ENCODE data around the gene IRGQ.

DNA sequence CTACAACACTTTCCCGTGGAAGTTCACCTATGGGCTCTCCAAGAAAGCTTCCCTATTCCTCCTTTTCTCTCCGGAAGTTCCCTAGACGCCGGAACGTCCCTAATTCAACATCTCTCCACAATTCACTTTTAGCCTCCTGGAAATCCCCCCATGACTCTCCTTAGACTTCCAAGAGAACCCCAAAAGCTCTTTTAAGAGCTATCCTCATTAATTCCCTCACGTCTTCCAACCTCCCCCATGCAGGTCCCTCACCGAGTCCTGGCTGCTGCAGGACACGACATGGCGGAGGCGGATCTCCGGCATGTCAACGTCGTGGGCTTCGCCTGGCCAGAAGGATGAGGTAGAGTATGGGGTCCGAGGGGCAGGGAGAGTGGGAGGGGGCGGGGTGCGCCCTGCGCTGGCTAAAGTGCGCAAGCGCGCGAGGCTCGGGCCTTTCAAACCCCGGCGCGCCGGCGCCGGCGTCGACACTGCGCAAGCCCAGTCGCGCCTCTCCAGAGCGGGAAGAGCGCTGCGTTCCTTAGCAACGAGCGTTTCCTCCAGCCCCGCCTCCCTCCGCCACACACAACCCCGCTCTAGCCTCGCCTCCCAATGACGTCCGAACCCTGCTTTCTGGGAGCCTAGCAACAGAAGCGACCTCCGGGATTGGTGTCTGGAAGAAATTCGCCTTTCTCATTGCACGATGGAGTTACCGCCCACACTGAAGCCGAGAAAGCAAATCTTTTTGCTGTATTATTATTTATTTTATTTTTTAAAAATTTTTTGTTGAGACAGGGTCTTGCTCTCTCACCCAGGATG lies 20.6 kb downstream of the IRGQ start, which contains the start of the genes PINLYP and XRCC1:
- TF ChIP-seq, protein P1, sequence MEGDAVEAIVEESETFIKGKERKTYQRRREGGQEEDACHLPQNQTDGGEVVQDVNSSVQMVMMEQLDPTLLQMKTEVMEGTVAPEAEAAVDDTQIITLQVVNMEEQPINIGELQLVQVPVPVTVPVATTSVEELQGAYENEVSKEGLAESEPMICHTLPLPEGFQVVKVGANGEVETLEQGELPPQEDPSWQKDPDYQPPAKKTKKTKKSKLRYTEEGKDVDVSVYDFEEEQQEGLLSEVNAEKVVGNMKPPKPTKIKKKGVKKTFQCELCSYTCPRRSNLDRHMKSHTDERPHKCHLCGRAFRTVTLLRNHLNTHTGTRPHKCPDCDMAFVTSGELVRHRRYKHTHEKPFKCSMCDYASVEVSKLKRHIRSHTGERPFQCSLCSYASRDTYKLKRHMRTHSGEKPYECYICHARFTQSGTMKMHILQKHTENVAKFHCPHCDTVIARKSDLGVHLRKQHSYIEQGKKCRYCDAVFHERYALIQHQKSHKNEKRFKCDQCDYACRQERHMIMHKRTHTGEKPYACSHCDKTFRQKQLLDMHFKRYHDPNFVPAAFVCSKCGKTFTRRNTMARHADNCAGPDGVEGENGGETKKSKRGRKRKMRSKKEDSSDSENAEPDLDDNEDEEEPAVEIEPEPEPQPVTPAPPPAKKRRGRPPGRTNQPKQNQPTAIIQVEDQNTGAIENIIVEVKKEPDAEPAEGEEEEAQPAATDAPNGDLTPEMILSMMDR (IDR thresholded peaks at IDR 0.05; ENCODE audit: borderline replicate concordance, extremely low read depth, low read length, poor library complexity, severe bottlenecking) = no peak
- TF ChIP-seq EZH2 (IDR thresholded peaks at IDR 0.05; ENCODE audit: borderline replicate concordance, low read depth, low read length, severe bottlenecking) = no peak
